ENCODE measurements around the gene CACNB2.
"Not testable (repeated sequence)": the region's sequence is repeated elsewhere in the genome, so short reads cannot be mapped to it uniquely, and the experiment has no call there.

GRCh38 chr10:18445635-18446034 lies 305.4 kb downstream of the CACNB2 start:
- not testable (repeated sequence) for TF ChIP-seq PKNOX1 (IDR thresholded peaks at IDR 0.05); ZNF384 (IDR thresholded peaks at IDR 0.05); L3MBTL2 (conservative IDR thresholded peaks at IDR 0.05); SUZ12 (IDR thresholded peaks at IDR 0.05); BHLHE40 (IDR thresholded peaks at IDR 0.05; ENCODE audit: borderline replicate concordance); SP1 (IDR thresholded peaks at IDR 0.05); HDGF (IDR thresholded peaks at IDR 0.05; ENCODE audit: borderline replicate concordance); ELF4 (IDR thresholded peaks at IDR 0.05); FOXA1 (IDR thresholded peaks at IDR 0.05)
